Omental fat pad (tissue), 4 donors: ENCODE data around the gene KRT1. TPM values are rescaled to one million over a fixed set of nuclear protein-coding genes. Genes with fewer than 3 reads are reported as not detected.

ENCODE experiments used
- ATAC-seq: fragments of 150-250 bp; one replicate; pipeline ENCODE4 v1.9.1; 2016; ENCODE audit warnings: mild to moderate bottlenecking, moderate library complexity; ENCODE audit not compliant: low FRiP score
- DNase-seq: peaks from one replicate; pipeline ENCODE4 v3.0.0-alpha.2; 2019; ENCODE audit warnings: low spot score
- CTCF ChIP-seq, 3 donors: fragments of 450-650 bp; IDR thresholded peaks; one replicate each; pipeline ENCODE4 v1.5.1; 2016 to 2017; ENCODE audit warnings: antibody characterized with exemption in 3 of 3, mild to moderate bottlenecking in 3 of 3, moderate library complexity in 2 of 3
- total RNA-seq, 4 donors: library from RNA; depleted of rRNA; stranded (reverse); fragments of >200 nt; gene quantifications; one replicate each; pipeline ENCODE4 v1.1.0, GENCODE V29; 2016

Gene KRT1
- total RNA-seq, 4 donors from 2014 or later, result 0.47 TPM; not detected in 3

- no peak for TF ChIP-seq CTCF (IDR thresholded peaks at IDR 0.05)
- ATAC-seq (no peak), DNase-seq (no peak)
These were observed 8.3 kb upstream of the KRT1 start for GRCh38 chr12:52688481-52688880.

GRCh38 chr12:52687497-52688385 lies 7.5 kb upstream of the KRT1 start:
- no peak for TF ChIP-seq CTCF (IDR thresholded peaks at IDR 0.05)
- DNase-seq, result no peak
- no peak for ATAC-seq

- DNase-seq, result no peak
- TF ChIP-seq CTCF (IDR thresholded peaks at IDR 0.05), result no peak
- no peak for ATAC-seq
These were observed 6.7 kb upstream of the KRT1 start for GRCh38 chr12:52686756-52687487.

- ATAC-seq (no peak), DNase-seq (no peak)
- no peak for TF ChIP-seq CTCF (IDR thresholded peaks at IDR 0.05)
These were observed 5.9 kb upstream of the KRT1 start for GRCh38 chr12:52686063-52686462.

- DNase-seq (no peak), ATAC-seq (no peak)
- TF ChIP-seq CTCF (IDR thresholded peaks at IDR 0.05), result no peak
These were observed 5.2 kb upstream of the KRT1 start for GRCh38 chr12:52685406-52685890.

- no peak for ATAC-seq
- no peak for TF ChIP-seq CTCF (IDR thresholded peaks at IDR 0.05)
- no peak for DNase-seq
These were observed 4.2 kb upstream of the KRT1 start for GRCh38 chr12:52684431-52684830.
